GM10266 (cell line): ENCODE results near the gene COL4A6.

Source experiments
- DNase-seq: peaks from one replicate; pipeline ENCODE4 v3.0.0; 2012; ENCODE audit errors: extremely low spot score
- CTCF ChIP-seq: IDR thresholded peaks from 2 replicates; pipeline ENCODE4 v1.5.1; 2012; ENCODE audit warnings: mild to moderate bottlenecking, low read depth; ENCODE audit not compliant: control insufficient read depth, insufficient read depth; ENCODE audit errors: missing control alignments

Gene COL4A6

GRCh38 chrX:108156934-108157466 lies 281.2 kb downstream of the COL4A6 start:
- no peak for TF ChIP-seq CTCF
- DNase-seq, result no peak

- no peak for TF ChIP-seq CTCF
These were observed 282.1 kb downstream of the COL4A6 start for GRCh38 chrX:108156082-108156481.

GRCh38 chrX:108148524-108148923 lies 289.7 kb downstream of the COL4A6 start:
- TF ChIP-seq CTCF, result no peak

More at GRCh38 chrX:108156082-108156481, 282.1 kb downstream of the COL4A6 start:
- DNase-seq, result no peak

GRCh38 chrX:108138814-108139702 lies 299.2 kb downstream of the COL4A6 start:
- peak; percentile 4 for DNase-seq
- TF ChIP-seq CTCF, result peak; percentile 42

More at GRCh38 chrX:108148524-108148923, 289.7 kb downstream of the COL4A6 start:
- DNase-seq, result no peak

GRCh38 chrX:108134724-108135123 lies 303.5 kb downstream of the COL4A6 start:
- no peak for DNase-seq
- no peak for TF ChIP-seq CTCF

- no peak for DNase-seq
- TF ChIP-seq CTCF, result no peak
These were observed 305.3 kb downstream of the COL4A6 start for GRCh38 chrX:108132876-108133275.

GRCh38 chrX:108132034-108132433 lies 306.2 kb downstream of the COL4A6 start:
- TF ChIP-seq CTCF, result no peak
- no peak for DNase-seq
